ENCODE data around the gene LYRM1.

DNA sequence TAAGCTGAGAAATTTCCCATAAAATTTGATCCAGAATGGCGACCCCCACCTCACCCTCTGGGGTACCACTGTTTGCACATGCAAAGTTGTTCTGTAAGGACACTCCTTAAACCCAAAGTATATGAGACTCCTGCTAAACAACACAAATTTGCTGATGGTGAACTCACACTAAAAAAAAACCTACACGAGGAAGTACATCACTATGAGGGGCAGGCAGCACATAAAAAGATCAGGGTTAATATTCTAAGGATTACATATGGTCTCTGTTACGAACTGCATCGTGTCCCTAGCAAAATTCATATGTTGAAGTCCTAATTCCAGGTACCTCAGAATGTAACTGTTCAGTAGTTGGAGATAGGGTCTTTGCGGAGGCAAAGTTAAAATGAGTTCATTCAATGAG lies 60.3 kb downstream of the LYRM1 start:
- TF ChIP-seq, protein P1, sequence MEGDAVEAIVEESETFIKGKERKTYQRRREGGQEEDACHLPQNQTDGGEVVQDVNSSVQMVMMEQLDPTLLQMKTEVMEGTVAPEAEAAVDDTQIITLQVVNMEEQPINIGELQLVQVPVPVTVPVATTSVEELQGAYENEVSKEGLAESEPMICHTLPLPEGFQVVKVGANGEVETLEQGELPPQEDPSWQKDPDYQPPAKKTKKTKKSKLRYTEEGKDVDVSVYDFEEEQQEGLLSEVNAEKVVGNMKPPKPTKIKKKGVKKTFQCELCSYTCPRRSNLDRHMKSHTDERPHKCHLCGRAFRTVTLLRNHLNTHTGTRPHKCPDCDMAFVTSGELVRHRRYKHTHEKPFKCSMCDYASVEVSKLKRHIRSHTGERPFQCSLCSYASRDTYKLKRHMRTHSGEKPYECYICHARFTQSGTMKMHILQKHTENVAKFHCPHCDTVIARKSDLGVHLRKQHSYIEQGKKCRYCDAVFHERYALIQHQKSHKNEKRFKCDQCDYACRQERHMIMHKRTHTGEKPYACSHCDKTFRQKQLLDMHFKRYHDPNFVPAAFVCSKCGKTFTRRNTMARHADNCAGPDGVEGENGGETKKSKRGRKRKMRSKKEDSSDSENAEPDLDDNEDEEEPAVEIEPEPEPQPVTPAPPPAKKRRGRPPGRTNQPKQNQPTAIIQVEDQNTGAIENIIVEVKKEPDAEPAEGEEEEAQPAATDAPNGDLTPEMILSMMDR (optimal IDR thresholded peaks at IDR 0.05 in 1 of 3, IDR thresholded peaks at IDR 0.05 in 1 of 3, conservative IDR thresholded peaks at IDR 0.05 in 1 of 3; ENCODE audit: extremely low read depth in 1 of 3, insufficient read depth in 2 of 3, low read length in 3 of 3) = no peak
- no peak for TF ChIP-seq EZH2 (IDR thresholded peaks at IDR 0.05; ENCODE audit: low read length)
